ENCODE data around the gene PLEKHA6.

DNA sequence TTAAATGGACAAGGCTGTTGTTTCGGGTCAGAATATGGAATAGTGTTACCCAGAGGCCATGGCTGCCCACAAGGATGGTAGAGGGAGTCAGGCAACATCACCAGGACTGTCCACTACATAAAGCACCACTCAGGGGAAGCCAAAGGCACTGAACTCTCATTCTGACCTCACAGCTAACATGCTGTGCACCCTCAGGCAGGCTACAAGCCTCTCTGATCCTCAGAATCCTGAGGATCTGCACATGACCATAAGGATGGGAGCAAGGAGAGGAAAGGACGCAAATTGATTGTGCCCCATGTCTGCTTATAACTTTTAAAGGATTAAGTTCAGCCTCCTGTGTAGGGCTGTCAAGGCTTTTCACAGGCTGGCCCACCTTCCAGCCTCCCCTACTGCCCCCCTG, 38.7 kb downstream of the PLEKHA6 start:
- TF ChIP-seq, protein P1, sequence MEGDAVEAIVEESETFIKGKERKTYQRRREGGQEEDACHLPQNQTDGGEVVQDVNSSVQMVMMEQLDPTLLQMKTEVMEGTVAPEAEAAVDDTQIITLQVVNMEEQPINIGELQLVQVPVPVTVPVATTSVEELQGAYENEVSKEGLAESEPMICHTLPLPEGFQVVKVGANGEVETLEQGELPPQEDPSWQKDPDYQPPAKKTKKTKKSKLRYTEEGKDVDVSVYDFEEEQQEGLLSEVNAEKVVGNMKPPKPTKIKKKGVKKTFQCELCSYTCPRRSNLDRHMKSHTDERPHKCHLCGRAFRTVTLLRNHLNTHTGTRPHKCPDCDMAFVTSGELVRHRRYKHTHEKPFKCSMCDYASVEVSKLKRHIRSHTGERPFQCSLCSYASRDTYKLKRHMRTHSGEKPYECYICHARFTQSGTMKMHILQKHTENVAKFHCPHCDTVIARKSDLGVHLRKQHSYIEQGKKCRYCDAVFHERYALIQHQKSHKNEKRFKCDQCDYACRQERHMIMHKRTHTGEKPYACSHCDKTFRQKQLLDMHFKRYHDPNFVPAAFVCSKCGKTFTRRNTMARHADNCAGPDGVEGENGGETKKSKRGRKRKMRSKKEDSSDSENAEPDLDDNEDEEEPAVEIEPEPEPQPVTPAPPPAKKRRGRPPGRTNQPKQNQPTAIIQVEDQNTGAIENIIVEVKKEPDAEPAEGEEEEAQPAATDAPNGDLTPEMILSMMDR (IDR thresholded peaks at IDR 0.05; ENCODE audit: control extremely low read depth in 1 of 3, insufficient read depth in 1 of 3, low read depth in 1 of 3, low read length in 3 of 3): no peak
- TF ChIP-seq SP2 (IDR thresholded peaks at IDR 0.05; ENCODE audit: low read length) (no peak), TBP (IDR thresholded peaks at IDR 0.05; ENCODE audit: low read depth, low read length) (no peak), CEBPB (IDR thresholded peaks at IDR 0.05; ENCODE audit: low read depth, low read length) (no peak), RXRA (IDR thresholded peaks at IDR 0.05; ENCODE audit: insufficient read depth, low read depth, low read length) (no peak), RNF2 (IDR thresholded peaks at IDR 0.05; ENCODE audit: borderline replicate concordance, low read depth, low read length, missing control alignments, poor library complexity, severe bottlenecking) (no peak), EP300 (IDR thresholded peaks at IDR 0.05; ENCODE audit: borderline replicate concordance in 1 of 2, low read depth in 2 of 2, low read length in 2 of 2) (no peak), NANOG (IDR thresholded peaks at IDR 0.05; ENCODE audit: insufficient read depth, low read depth, low read length, poor library complexity, severe bottlenecking) (no peak), TAF7 (optimal IDR thresholded peaks at IDR 0.05; ENCODE audit: borderline replicate concordance, low read depth, low read length) (no peak)
- TF ChIP-seq, protein P2, sequence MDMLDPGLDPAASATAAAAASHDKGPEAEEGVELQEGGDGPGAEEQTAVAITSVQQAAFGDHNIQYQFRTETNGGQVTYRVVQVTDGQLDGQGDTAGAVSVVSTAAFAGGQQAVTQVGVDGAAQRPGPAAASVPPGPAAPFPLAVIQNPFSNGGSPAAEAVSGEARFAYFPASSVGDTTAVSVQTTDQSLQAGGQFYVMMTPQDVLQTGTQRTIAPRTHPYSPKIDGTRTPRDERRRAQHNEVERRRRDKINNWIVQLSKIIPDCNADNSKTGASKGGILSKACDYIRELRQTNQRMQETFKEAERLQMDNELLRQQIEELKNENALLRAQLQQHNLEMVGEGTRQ (IDR thresholded peaks at IDR 0.05; ENCODE audit: low read length): no peak
- TF ChIP-seq, protein P3, sequence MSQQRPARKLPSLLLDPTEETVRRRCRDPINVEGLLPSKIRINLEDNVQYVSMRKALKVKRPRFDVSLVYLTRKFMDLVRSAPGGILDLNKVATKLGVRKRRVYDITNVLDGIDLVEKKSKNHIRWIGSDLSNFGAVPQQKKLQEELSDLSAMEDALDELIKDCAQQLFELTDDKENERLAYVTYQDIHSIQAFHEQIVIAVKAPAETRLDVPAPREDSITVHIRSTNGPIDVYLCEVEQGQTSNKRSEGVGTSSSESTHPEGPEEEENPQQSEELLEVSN (IDR thresholded peaks at IDR 0.05): no peak
